ENCODE measurements around the gene INSYN1. TPM values are rescaled to one million over a fixed set of nuclear protein-coding genes. Genes with fewer than 3 reads are reported as not detected.

Gene INSYN1
- total and polyA plus RNA-seq, 2 donors (not counting 3 experiments of a cell fraction or from before 2014, with no cell fraction given), result 0.18 to 0.58 TPM

- intact Hi-C loops (cut with micrococcal nuclease), result no loop called here
- peaks cover 4% of the 10 kb centered on the region for H3K4me1 ChIP-seq (ENCODE audit: control insufficient read depth, extremely low read depth, insufficient read depth, low read length)
- peaks cover 0 to 4% of the 10 kb centered on the region in 2 experiments for H3K36me3 ChIP-seq (ENCODE audit: control insufficient read depth in 2 of 2, extremely low read depth in 1 of 2, insufficient read depth in 2 of 2, low read length in 2 of 2)
- H3K9me1 ChIP-seq (replicated peaks; ENCODE audit: control insufficient read depth, extremely low read depth, insufficient read depth, low read length), result no peaks in the 10 kb centered on the region
- H3K27me3 ChIP-seq (ENCODE audit: control insufficient read depth in 2 of 2, insufficient read depth in 2 of 2, low read length in 2 of 2), result peaks cover 0 to 2% of the 10 kb centered on the region in 2 experiments
- TF ChIP-seq FOS (IDR thresholded peaks at IDR 0.05; ENCODE audit: borderline replicate concordance, insufficient read depth, low read length) (no peak), POLR2A (IDR thresholded peaks at IDR 0.05; ENCODE audit: low read depth, low read length) (no peak), MAX (IDR thresholded peaks at IDR 0.05; ENCODE audit: insufficient read depth, insufficient read length) (no peak), JUN (IDR thresholded peaks at IDR 0.05; ENCODE audit: borderline replicate concordance, insufficient read depth, insufficient read length, low read depth) (no peak), CTCF (IDR thresholded peaks at IDR 0.05; ENCODE audit: extremely low read depth in 1 of 2, insufficient read depth in 1 of 2, low read depth in 1 of 2, low read length in 2 of 2) (no peak), EZH2 (IDR thresholded peaks at IDR 0.05; ENCODE audit: borderline replicate concordance, low read depth, low read length, severe bottlenecking) (no peak), GATA2 (IDR thresholded peaks at IDR 0.05; ENCODE audit: insufficient read depth, insufficient read length, low read depth, low read length) (no peak), POLR2AphosphoS5 (IDR thresholded peaks at IDR 0.05; ENCODE audit: insufficient read depth, low read depth, low read length) (no peak), MYC (IDR thresholded peaks at IDR 0.05; ENCODE audit: low read depth, low read length) (no peak)
- no peaks in the 10 kb centered on the region for H3K79me2 ChIP-seq (ENCODE audit: control insufficient read depth, insufficient read depth, low read length)
- no peak overlapping the region for H2AFZ ChIP-seq (ENCODE audit: low read depth, low read length)
- CTCF ChIA-PET, result interaction anchor here (1.3 to 2.1 kb wide), 2 partner anchors 10 to 16 kb away, joined by 3 to 7 read pairs; no protein-coding TSS in a partner anchor
- H3K27ac ChIP-seq (ENCODE audit: insufficient read depth, low read depth, low read length), result no peak overlapping the region
- POLR2A ChIA-PET, result no interaction called here
- H3K9me3 ChIP-seq (replicated peaks; ENCODE audit: control insufficient read depth, insufficient read depth, low read length), result no peaks in the 10 kb centered on the region
- no TSS peak for BruUV-seq (replicated peaks)
- DNase-seq (ENCODE audit: low read depth, low spot score) (no peak), FAIRE-seq (no peak)
- no peak overlapping the region for H3K4me3 ChIP-seq (replicated peaks in 1 of 3; ENCODE audit: insufficient read depth in 1 of 3, low read depth in 1 of 3, low read length in 3 of 3)
- no peak overlapping the region for H3K9ac ChIP-seq (replicated peaks; ENCODE audit: extremely low read depth, insufficient read depth, low read length)
- no peak overlapping the region for H3K4me2 ChIP-seq (ENCODE audit: insufficient read depth, low read length)
- dilution Hi-C loops (cut with MboI; ENCODE audit: extremely low pct_ligation_motif_present, low sequenced_read_pairs), result no loop called here
- no peaks in the 10 kb centered on the region for H4K20me1 ChIP-seq (replicated peaks; ENCODE audit: control insufficient read depth, extremely low read depth, insufficient read depth, low read length)
Observed at GRCh38 chr15:73715417-73715816, 37.7 kb downstream of the INSYN1 start.

Data from endothelial cell of umbilical vein (primary cell).